GM23248 (cell line): ENCODE results near the gene SERPINB1.

ENCODE experiments used
- EZH2 ChIP-seq: fragments of 200-600 bp; sonication (generic); IDR thresholded peaks from 2 replicates; pipeline ENCODE4 v1.6.1; 2018; ENCODE audit warnings: antibody characterized with exemption, mild to moderate bottlenecking; ENCODE audit not compliant: insufficient read depth, poor library complexity, severe bottlenecking
- EZH2phosphoT487 ChIP-seq: fragments of 200-600 bp; sonication (generic); IDR thresholded peaks from 2 replicates; pipeline ENCODE4 v1.6.1; 2018; ENCODE audit warnings: antibody characterized with exemption, moderate library complexity, mild to moderate bottlenecking, low read depth; ENCODE audit not compliant: insufficient read depth

DNA sequence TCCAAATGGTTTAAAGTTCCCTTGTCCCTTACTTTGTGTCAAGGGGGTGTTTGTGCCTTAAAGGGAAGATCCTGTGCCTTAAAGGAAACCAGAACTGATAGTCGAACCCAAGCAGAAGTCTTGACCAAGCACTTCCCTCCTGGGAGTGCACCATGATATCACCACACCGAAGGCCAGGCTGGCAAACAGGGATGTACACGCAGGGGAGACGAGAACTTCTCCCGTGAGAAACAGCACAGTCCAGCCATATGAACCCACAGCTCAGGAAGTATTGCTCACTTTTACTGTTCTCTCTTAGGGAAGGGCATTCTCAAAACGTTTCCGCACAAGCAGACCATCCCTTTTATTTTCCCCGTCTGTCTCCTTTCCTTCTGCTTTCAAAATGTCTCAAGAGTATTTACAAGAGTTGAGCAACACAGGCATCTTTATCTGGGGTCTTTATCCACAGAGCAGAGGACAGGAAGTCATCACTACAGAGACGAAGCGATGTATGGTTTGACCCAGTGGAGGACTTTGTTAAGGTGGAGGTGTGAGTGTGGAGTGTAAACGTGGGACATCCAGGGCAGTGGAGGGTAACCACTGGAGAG lies 12.8 kb upstream of the SERPINB1 start:
- TF ChIP-seq EZH2phosphoT487 (no peak), EZH2 (no peak)
